ENCODE measurements around the gene MAST3. TPM values are rescaled to one million over a fixed set of nuclear protein-coding genes. Genes with fewer than 3 reads are reported as not detected.

MAST3 gene
- total RNA-seq, 2 donors from 2014 or later, result 6.1 to 10.8 TPM

- TF ChIP-seq CTCF (IDR thresholded peaks at IDR 0.05) (no peak), POLR2A (IDR thresholded peaks at IDR 0.05) (no peak), POLR2AphosphoS5 (IDR thresholded peaks at IDR 0.05) (no peak)
- DNase-seq (ENCODE audit: low spot score), result no peak
- no peak overlapping the region for H3K27ac ChIP-seq
- intact Hi-C loops (cut with DNase I), result no loop called here
- no peaks in the 10 kb centered on the region for H3K4me1 ChIP-seq (replicated peaks)
- no peaks in the 10 kb centered on the region for H3K27me3 ChIP-seq (replicated peaks; ENCODE audit: insufficient read depth)
- WGBS, result 97% methylated on average over 15 of the region's 15 CpGs
- H3K9me3 ChIP-seq, result no peaks in the 10 kb centered on the region
- H3K4me3 ChIP-seq, result no peak overlapping the region
- peaks cover 0 to 17% of the 10 kb centered on the region in 2 donors for H3K36me3 ChIP-seq
Observed at GRCh38 chr19:18165794-18166544, 68.4 kb downstream of the MAST3 start.

GRCh38 chr19:18167011-18167410, 69.4 kb downstream of the MAST3 start:
- H3K4me1 ChIP-seq (replicated peaks), result no peaks in the 10 kb centered on the region
- H3K36me3 ChIP-seq, result peaks cover 0 to 17% of the 10 kb centered on the region in 2 donors
- H3K4me3 ChIP-seq, result no peak overlapping the region
- H3K27me3 ChIP-seq (replicated peaks; ENCODE audit: insufficient read depth), result no peaks in the 10 kb centered on the region
- no peak overlapping the region for H3K27ac ChIP-seq
- no peaks in the 10 kb centered on the region for H3K9me3 ChIP-seq
- intact Hi-C loops (cut with DNase I), result no loop called here
- WGBS, result 94% methylated on average over 21 of the region's 21 CpGs
- TF ChIP-seq POLR2AphosphoS5 (IDR thresholded peaks at IDR 0.05), result no peak
- TF ChIP-seq CTCF (IDR thresholded peaks at IDR 0.05), result no peak
- TF ChIP-seq POLR2A (IDR thresholded peaks at IDR 0.05), result no peak
- no peak for DNase-seq (ENCODE audit: low spot score)

GRCh38 chr19:18167975-18168645, 70.5 kb downstream of the MAST3 start:
- no peak overlapping the region for H3K27ac ChIP-seq
- no peak for DNase-seq (ENCODE audit: low spot score)
- H3K27me3 ChIP-seq (replicated peaks; ENCODE audit: insufficient read depth), result no peaks in the 10 kb centered on the region
- intact Hi-C loops (cut with DNase I), result no loop called here
- WGBS, result 67% methylated on average over 14 of the region's 14 CpGs
- H3K4me1 ChIP-seq (replicated peaks), result no peaks in the 10 kb centered on the region
- H3K36me3 ChIP-seq, result peaks cover 0 to 14% of the 10 kb centered on the region in 2 donors
- no peaks in the 10 kb centered on the region for H3K9me3 ChIP-seq
- H3K4me3 ChIP-seq, result no peak overlapping the region
- TF ChIP-seq POLR2AphosphoS5 (IDR thresholded peaks at IDR 0.05) (no peak), CTCF (IDR thresholded peaks at IDR 0.05) (peak in 3 of 4 experiments; percentile 50 to 73 (median 61))

- Histone ChIP-seq H3K4me1 (replicated peaks) (no peaks in the 10 kb centered on the region), H3K27me3 (replicated peaks; ENCODE audit: insufficient read depth) (no peaks in the 10 kb centered on the region), H3K4me3 (no peak overlapping the region), H3K9me3 (no peaks in the 10 kb centered on the region), H3K36me3 (peaks cover 0 to 7% of the 10 kb centered on the region in 2 donors), H3K27ac (no peak overlapping the region)
- TF ChIP-seq POLR2AphosphoS5 (IDR thresholded peaks at IDR 0.05) (no peak), CTCF (IDR thresholded peaks at IDR 0.05) (no peak), POLR2A (IDR thresholded peaks at IDR 0.05) (no peak)
- 95% methylated on average over 66 of the region's 66 CpGs for WGBS
- intact Hi-C loops (cut with DNase I), result no loop called here
- no peak for DNase-seq (ENCODE audit: low spot score)
Observed at GRCh38 chr19:18168673-18169381, 71.2 kb downstream of the MAST3 start.

Data from prostate gland (tissue), 2 donors.